PFSK-1 (cell line): Measurements from ENCODE around the gene CCDC71L.

Source experiments
- FOXP2 ChIP-seq: optimal IDR thresholded peaks from 2 replicates; pipeline ENCODE3; 2011; ENCODE audit warnings: borderline replicate concordance, control low read depth, inconsistent platforms; ENCODE audit not compliant: insufficient read depth; ENCODE audit errors: extremely low read length, extremely low read depth
- POLR2AphosphoS5 ChIP-seq: IDR thresholded peaks from 2 replicates; pipeline ENCODE4 v1.6.1; 2012; ENCODE audit warnings: low read depth, mild to moderate bottlenecking, control low read depth, low read length, moderate library complexity
- SIN3A ChIP-seq: IDR thresholded peaks from 2 replicates; pipeline ENCODE4 v1.6.1; 2012; ENCODE audit warnings: mild to moderate bottlenecking, low read length, moderate library complexity, borderline replicate concordance; ENCODE audit not compliant: insufficient read depth
- TAF1 ChIP-seq: IDR thresholded peaks from 2 replicates; pipeline ENCODE4 v1.6.1; 2012; ENCODE audit warnings: low read length, control low read depth, borderline replicate concordance; ENCODE audit not compliant: insufficient read depth
- TF ChIP-seq, protein P1 (sequence below), 2 experiments: IDR thresholded peaks; 2 replicates each; pipeline versions ENCODE4 v1.6.1 to v1.8.0; 2011 to 2012; ENCODE audit warnings: low read depth in 2 of 2, low read length in 2 of 2, control low read depth in 1 of 2, inconsistent platforms in 1 of 2, mild to moderate bottlenecking in 1 of 2, moderate library complexity in 1 of 2; ENCODE audit not compliant: insufficient read depth in 1 of 2

CCDC71L gene

DNA sequence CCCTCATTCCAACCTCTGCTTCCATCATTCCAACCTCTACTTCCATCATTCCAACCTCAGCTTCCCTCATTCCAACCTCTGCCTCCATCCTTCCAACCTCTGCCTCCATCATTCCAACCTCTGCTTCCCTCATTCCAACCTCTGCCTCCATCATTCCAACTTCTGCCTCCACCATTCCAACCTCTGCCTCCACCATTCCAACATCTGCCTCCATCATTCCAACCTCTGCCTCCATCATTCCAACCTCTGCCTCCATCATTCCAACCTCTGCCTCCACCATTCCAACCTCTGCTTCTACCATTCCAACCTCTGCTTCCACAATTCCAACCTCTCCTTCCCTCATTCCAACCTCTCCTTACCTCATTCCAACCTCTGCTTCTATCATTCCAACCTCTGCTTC is 30.3 kb downstream of the CCDC71L start:
- TF ChIP-seq, protein P1, sequence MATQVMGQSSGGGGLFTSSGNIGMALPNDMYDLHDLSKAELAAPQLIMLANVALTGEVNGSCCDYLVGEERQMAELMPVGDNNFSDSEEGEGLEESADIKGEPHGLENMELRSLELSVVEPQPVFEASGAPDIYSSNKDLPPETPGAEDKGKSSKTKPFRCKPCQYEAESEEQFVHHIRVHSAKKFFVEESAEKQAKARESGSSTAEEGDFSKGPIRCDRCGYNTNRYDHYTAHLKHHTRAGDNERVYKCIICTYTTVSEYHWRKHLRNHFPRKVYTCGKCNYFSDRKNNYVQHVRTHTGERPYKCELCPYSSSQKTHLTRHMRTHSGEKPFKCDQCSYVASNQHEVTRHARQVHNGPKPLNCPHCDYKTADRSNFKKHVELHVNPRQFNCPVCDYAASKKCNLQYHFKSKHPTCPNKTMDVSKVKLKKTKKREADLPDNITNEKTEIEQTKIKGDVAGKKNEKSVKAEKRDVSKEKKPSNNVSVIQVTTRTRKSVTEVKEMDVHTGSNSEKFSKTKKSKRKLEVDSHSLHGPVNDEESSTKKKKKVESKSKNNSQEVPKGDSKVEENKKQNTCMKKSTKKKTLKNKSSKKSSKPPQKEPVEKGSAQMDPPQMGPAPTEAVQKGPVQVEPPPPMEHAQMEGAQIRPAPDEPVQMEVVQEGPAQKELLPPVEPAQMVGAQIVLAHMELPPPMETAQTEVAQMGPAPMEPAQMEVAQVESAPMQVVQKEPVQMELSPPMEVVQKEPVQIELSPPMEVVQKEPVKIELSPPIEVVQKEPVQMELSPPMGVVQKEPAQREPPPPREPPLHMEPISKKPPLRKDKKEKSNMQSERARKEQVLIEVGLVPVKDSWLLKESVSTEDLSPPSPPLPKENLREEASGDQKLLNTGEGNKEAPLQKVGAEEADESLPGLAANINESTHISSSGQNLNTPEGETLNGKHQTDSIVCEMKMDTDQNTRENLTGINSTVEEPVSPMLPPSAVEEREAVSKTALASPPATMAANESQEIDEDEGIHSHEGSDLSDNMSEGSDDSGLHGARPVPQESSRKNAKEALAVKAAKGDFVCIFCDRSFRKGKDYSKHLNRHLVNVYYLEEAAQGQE (IDR thresholded peaks at IDR 0.05; ENCODE audit: insufficient read depth in 1 of 2, low read depth in 2 of 2, low read length in 2 of 2): no peak
- no peak for TF ChIP-seq POLR2AphosphoS5
- TF ChIP-seq TAF1: no peak
- TF ChIP-seq FOXP2: no peak
- TF ChIP-seq SIN3A: no peak

DNA sequence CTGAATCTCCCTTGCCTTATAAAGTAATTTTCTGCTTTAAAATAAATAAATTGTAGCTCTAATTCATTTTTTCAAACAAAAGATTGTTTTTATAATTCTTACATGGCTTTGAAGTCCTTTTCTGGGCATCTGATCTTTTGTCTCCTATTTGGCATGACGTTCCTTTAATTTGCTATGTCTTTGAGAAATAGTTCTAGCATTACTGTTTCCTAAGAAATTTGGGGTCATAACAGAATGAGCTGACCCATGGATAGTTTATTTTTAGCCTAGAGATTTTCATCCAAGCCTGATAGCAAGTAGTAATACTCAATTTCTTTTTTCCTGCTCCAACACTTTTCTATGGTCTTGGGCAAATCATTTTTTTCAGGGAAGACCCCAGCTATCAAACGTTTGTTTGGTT is 31.4 kb downstream of the CCDC71L start:
- no peak for TF ChIP-seq FOXP2

DNA sequence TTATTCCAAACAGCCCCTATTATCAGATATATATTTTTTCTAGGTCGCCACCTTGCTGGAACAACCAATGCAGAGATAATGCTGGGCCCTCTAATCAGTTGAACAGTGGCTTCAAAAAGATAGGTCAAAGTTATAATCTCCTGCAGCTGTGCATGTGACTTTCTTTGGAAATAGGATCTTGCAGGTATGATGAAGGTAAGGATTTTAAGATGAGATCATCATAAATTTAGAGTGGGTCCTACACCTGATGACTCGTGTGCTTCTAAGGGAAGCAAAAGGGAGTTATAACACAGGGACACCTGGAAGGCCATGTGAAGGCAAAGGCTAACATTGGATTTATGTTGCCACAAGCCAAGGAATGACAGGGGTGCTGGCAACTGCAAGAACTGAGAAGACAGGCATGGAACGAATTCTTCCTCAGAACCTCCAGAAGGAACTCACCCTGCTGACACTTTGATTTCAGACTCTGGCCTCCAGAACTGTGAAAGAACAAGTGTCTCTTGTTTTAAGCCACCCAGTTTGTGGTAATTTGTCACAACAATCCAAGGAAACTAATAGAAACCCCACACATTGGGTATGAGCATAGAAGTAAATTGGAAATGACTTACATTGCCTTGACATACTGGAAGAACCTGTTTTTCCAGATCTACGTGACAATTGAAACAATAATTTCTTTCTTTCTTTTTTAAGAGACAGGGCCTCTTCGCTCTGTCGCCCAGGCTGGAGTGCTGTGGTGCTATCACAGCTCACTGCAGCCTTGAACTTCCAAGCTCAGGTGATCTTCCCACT is 34.4 kb downstream of the CCDC71L start:
- TF ChIP-seq FOXP2: no peak
- TF ChIP-seq, protein P1 (IDR thresholded peaks at IDR 0.05; ENCODE audit: insufficient read depth in 1 of 2, low read depth in 2 of 2, low read length in 2 of 2): no peak
- no peak for TF ChIP-seq POLR2AphosphoS5

DNA sequence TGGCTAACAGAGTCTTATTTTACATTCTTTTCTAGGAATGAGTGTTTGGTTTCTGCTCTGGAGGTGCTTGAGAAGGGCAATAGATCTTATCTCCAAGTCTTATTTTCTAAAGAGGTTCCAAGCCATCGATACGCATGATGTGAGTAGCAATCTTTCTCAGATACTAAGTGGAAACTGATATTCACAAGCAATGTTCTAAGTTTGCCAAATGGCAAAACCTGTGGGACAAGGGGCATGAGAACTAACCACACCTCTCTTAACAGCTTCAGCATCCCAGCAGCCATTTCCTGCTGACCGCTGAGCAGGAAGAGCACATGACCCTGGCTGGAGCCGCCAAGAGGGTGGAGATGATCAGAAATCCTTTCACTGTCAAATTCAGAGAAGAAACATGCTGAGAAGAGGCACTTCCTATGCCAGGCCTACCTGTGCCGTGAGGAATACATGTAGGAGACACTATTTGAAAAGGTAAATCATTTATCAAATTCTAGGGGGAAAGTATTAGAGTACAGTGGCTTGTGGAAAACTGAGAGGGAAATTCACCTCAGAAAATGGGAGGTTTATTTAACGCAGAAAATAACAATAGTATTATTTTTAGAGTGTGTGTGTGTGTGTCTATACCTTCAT is 35.2 kb downstream of the CCDC71L start:
- no peak for TF ChIP-seq TAF1
- TF ChIP-seq FOXP2: no peak
- TF ChIP-seq SIN3A: no peak
- TF ChIP-seq POLR2AphosphoS5: no peak
- TF ChIP-seq, protein P1 (IDR thresholded peaks at IDR 0.05; ENCODE audit: insufficient read depth in 1 of 2, low read depth in 2 of 2, low read length in 2 of 2): no peak

DNA sequence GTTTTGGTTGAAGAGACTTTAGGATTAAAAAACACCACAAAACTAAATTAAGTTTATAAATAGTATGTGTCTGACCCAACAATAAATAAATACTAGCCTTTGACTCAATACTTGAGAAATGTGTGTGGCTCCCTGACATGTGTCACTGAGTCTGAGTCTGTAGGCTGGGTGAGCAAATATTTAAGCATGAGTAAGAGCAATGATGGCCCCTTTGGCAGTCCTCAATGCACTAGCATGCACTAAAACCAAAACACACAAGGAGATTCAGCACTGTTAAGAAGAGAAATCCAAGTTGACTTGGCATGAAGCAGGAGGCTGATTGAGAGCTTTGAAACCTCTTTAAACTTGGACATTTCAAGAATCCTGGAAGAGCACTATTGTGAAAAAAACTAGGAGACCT is 37.1 kb downstream of the CCDC71L start:
- TF ChIP-seq FOXP2: no peak
- no peak for TF ChIP-seq TAF1
- TF ChIP-seq, protein P1 (IDR thresholded peaks at IDR 0.05; ENCODE audit: insufficient read depth in 1 of 2, low read depth in 2 of 2, low read length in 2 of 2): no peak
- no peak for TF ChIP-seq SIN3A
- TF ChIP-seq POLR2AphosphoS5: no peak
